Stomach (tissue), 4 donors: ENCODE measurements around the gene NKPD1.

Experiments used
- CTCF ChIP-seq, 7 experiments: fragments of 450-650 bp in 4 of 7; fragments of 200-600 bp in 3 of 7; sonication (generic) in 3 of 7; IDR thresholded peaks; one replicate each; pipeline ENCODE4 v1.5.1; 2016 to 2019; ENCODE audit warnings: antibody characterized with exemption in 7 of 7, control low read depth in 2 of 7, mild to moderate bottlenecking in 1 of 7
- EP300 ChIP-seq: sonication (generic); formaldehyde crosslinking; IDR thresholded peaks from one replicate; pipeline ENCODE4 v1.6.1; 2017; ENCODE audit warnings: antibody characterized with exemption
- POLR2A ChIP-seq, 4 donors: fragments of 450-650 bp; IDR thresholded peaks; one replicate each; pipeline ENCODE4 v1.6.1; 2016; ENCODE audit warnings: antibody characterized with exemption in 4 of 4, control low read depth in 2 of 4, mild to moderate bottlenecking in 1 of 4, moderate library complexity in 1 of 4
- POLR2AphosphoS5 ChIP-seq, 3 donors: sonication (generic); formaldehyde crosslinking; IDR thresholded peaks; one replicate each; pipeline ENCODE4 v1.6.1; 2016; ENCODE audit warnings: antibody characterized with exemption in 3 of 3

GRCh38 chr19:45195764-45196163 lies 35.0 kb upstream of the NKPD1 start:
- TF ChIP-seq CTCF (IDR thresholded peaks at IDR 0.05) = no peak
- no peak for TF ChIP-seq POLR2A (IDR thresholded peaks at IDR 0.05)
- no peak for TF ChIP-seq POLR2AphosphoS5 (IDR thresholded peaks at IDR 0.05)
- TF ChIP-seq EP300 = no peak
